SK-N-SH (cell line): ENCODE results near the gene STK40. TPM values are rescaled to one million over a fixed set of nuclear protein-coding genes. Genes with fewer than 3 reads are reported as not detected.

Experiments used
- CTCF ChIA-PET: fragments of 300-600, 350-600 bp; formaldehyde crosslinking; extraction: SDS; loops from one replicate; lab custom pipeline; 2021; lab: Yijun Ruan, JAX
- POLR2A ChIA-PET: fragments of 350-600 bp; sonication (Branson Sonifier 250); formaldehyde crosslinking; extraction: SDS; loops from one replicate; lab custom pipeline; 2020; ENCODE audit warnings: antibody characterized with exemption, inconsistent platforms; lab: Yijun Ruan, JAX
- DNase-seq: peaks from one replicate; pipeline ENCODE4 v3.0.0; 2012
- H2AFZ ChIP-seq: fragments of 200-600 bp; sonication (generic); 2 replicates; pipeline ENCODE4 v1.8.1; 2016; ENCODE audit warnings: antibody characterized with exemption, mild to moderate bottlenecking, low read depth
- H3F3A ChIP-seq: fragments of 200-600 bp; sonication (generic); replicated peaks from 2 replicates; pipeline ENCODE3; 2016; ENCODE audit warnings: antibody characterized with exemption, mild to moderate bottlenecking; ENCODE audit not compliant: insufficient read depth
- H3K27ac ChIP-seq, 2 experiments: fragments of 200-500 bp in 1 of 2; fragments of 200-600 bp in 1 of 2; sonication (Bioruptor generic) in 1 of 2; sonication (generic), shearing (Covaris generic) in 1 of 2; 2 replicates each; pipeline versions ENCODE4 v1.5.1 to v1.6.1; 2014 to 2016; ENCODE audit warnings: low read depth in 2 of 2, inconsistent platforms in 1 of 2, low read length in 1 of 2, mild to moderate bottlenecking in 1 of 2, mixed read lengths in 1 of 2
- H3K27me3 ChIP-seq: fragments of 200-600 bp; sonication (generic), shearing (Covaris generic); 2 replicates; pipeline ENCODE4 v1.6.1; 2016; ENCODE audit warnings: mixed run types; ENCODE audit not compliant: insufficient read depth
- H3K36me3 ChIP-seq, 2 experiments: fragments of 200-500 bp in 1 of 2; fragments of 200-600 bp in 1 of 2; sonication (Bioruptor generic) in 1 of 2; sonication (generic) in 1 of 2; replicated peaks in 1 of 2; 2 replicates each; pipeline versions ENCODE3 to v1.5.1; 2014 to 2016; ENCODE audit warnings: low read length in 1 of 2, mild to moderate bottlenecking in 1 of 2; ENCODE audit not compliant: insufficient read depth in 2 of 2, control insufficient read depth in 1 of 2
- H3K4me1 ChIP-seq, 2 experiments: fragments of 200-500 bp in 1 of 2; fragments of 200-600 bp in 1 of 2; sonication (Bioruptor generic) in 1 of 2; sonication (generic), shearing (Covaris generic) in 1 of 2; 2 replicates each; pipeline versions ENCODE4 v1.5.1 to v1.6.1; 2014 to 2016; ENCODE audit warnings: low read depth in 1 of 2, low read length in 1 of 2, mixed run types in 1 of 2; ENCODE audit not compliant: insufficient read depth in 2 of 2, control insufficient read depth in 1 of 2
- H3K4me2 ChIP-seq: fragments of 200-600 bp; sonication (generic), shearing (Covaris generic); 2 replicates; pipeline ENCODE4 v1.6.1; 2017; ENCODE audit warnings: mixed run types
- H3K4me3 ChIP-seq, 2 experiments: fragments of 200-500 bp in 1 of 2; fragments of 200-600 bp in 1 of 2; sonication (Bioruptor generic) in 1 of 2; sonication (generic), shearing (Covaris generic) in 1 of 2; 2 replicates each; pipeline versions ENCODE4 v1.5.1 to v1.8.1; 2014 to 2016; ENCODE audit warnings: low read depth in 2 of 2, inconsistent platforms in 1 of 2, low read length in 1 of 2, mild to moderate bottlenecking in 1 of 2, mixed read lengths in 1 of 2, moderate library complexity in 1 of 2
- H3K79me2 ChIP-seq: fragments of 200-600 bp; sonication (generic); 2 replicates; pipeline ENCODE4 v1.8.1; 2017; ENCODE audit warnings: mild to moderate bottlenecking; ENCODE audit not compliant: insufficient read depth
- H3K9ac ChIP-seq: fragments of 200-600 bp; sonication (generic); 2 replicates; pipeline ENCODE4 v1.6.1; 2017; ENCODE audit warnings: mixed run types
- H3K9me2 ChIP-seq: fragments of 200-600 bp; sonication (generic); 2 replicates; pipeline ENCODE4 v1.6.1; 2017; ENCODE audit warnings: mixed run types
- H3K9me3 ChIP-seq: fragments of 200-600 bp; sonication (generic); 2 replicates; pipeline ENCODE4 v1.6.1; 2017; ENCODE audit warnings: mixed run types, mild to moderate bottlenecking, moderate library complexity
- H4K20me1 ChIP-seq: fragments of 200-600 bp; sonication (generic); 2 replicates; pipeline ENCODE4 v1.6.1; 2017; ENCODE audit warnings: mild to moderate bottlenecking, mixed run types; ENCODE audit not compliant: insufficient read depth
- EP300 ChIP-seq, 2 experiments: IDR thresholded peaks; 2 replicates each; pipeline versions ENCODE4 v1.4.0 to v1.6.1; 2012; ENCODE audit warnings: borderline replicate concordance in 1 of 2, low read depth in 1 of 2, low read length in 1 of 2
- EZH2phosphoT487 ChIP-seq: fragments of 200-600 bp; sonication (generic); IDR thresholded peaks from 2 replicates; pipeline ENCODE4 v1.6.1; 2017; ENCODE audit warnings: low read depth, mixed run types, mild to moderate bottlenecking, antibody characterized with exemption, moderate library complexity, borderline replicate concordance
- FOXM1 ChIP-seq: IDR thresholded peaks from 2 replicates; pipeline ENCODE4 v1.4.0; 2012; ENCODE audit warnings: low read depth, mild to moderate bottlenecking
- GABPA ChIP-seq: IDR thresholded peaks from 2 replicates; pipeline ENCODE4 v1.4.0; 2012; ENCODE audit warnings: low read depth, mild to moderate bottlenecking
- IRF3 ChIP-seq: fragments of 150-350 bp; IDR thresholded peaks from 2 replicates; pipeline ENCODE4 v1.6.1; 2016; ENCODE audit warnings: mild to moderate bottlenecking, low read depth, low read length
- JUND ChIP-seq: IDR thresholded peaks from 2 replicates; pipeline ENCODE4 v1.4.0; 2012
- MAX ChIP-seq: IDR thresholded peaks from 2 replicates; pipeline ENCODE4 v1.4.0; 2012; ENCODE audit warnings: low read depth
- NFIC ChIP-seq: IDR thresholded peaks from 2 replicates; pipeline ENCODE4 v1.4.0; 2012; ENCODE audit warnings: borderline replicate concordance
- POLR2AphosphoS5 ChIP-seq: IDR thresholded peaks from 2 replicates; pipeline ENCODE4 v1.6.1; 2012; ENCODE audit warnings: low read depth, low read length
- REST ChIP-seq: IDR thresholded peaks from 2 replicates; pipeline ENCODE4 v1.6.1; 2012; ENCODE audit warnings: mild to moderate bottlenecking, low read depth, low read length, moderate library complexity
- RXRA ChIP-seq: IDR thresholded peaks from 2 replicates; pipeline ENCODE4 v1.4.0; 2012; ENCODE audit warnings: low read depth, mild to moderate bottlenecking, borderline replicate concordance
- SMC3 ChIP-seq: IDR thresholded peaks from 2 replicates; pipeline ENCODE4 v1.6.1; 2012; ENCODE audit warnings: low read depth, low read length, improper control_type of control experiment
- TCF12 ChIP-seq: IDR thresholded peaks from 2 replicates; pipeline ENCODE4 v1.4.0; 2012
- ZBTB33 ChIP-seq: IDR thresholded peaks from 2 replicates; pipeline ENCODE4 v1.4.0; 2012; ENCODE audit warnings: low read depth, borderline replicate concordance
- WGBS: methylation state at CpG from one replicate; pipeline ENCODE4 v1.1.6; 2017; ENCODE audit warnings: low lambda C conversion rate; 5-methylcytosine and 5-hydroxymethylcytosine counted together
- polyA plus RNA-seq, 3 experiments: library from polyadenylated mRNA; depleted of rRNA; stranded (reverse); fragments of >200 nt; gene quantifications; 2 replicates each; pipeline ENCODE4 v1.2.3, GENCODE V29; 2012

STK40 gene
- polyA plus RNA-seq, 1 of the 3 experiments (the other 2 are of a cell fraction), result 43.3 TPM

GRCh38 chr1:36330940-36331339 lies 54.8 kb downstream of the STK40 start:
- H3K36me3 ChIP-seq, result no peaks in the 10 kb centered on the region
- no peak overlapping the region for H3K4me2 ChIP-seq
- TF ChIP-seq IRF3 (no peak), RXRA (no peak), FOXM1 (no peak), EZH2phosphoT487 (no peak), JUND (no peak), POLR2AphosphoS5 (no peak), TCF12 (no peak), SMC3 (no peak), EP300 (IDR thresholded peaks at IDR 0.05; ENCODE audit: borderline replicate concordance in 1 of 2, low read depth in 1 of 2, low read length in 1 of 2) (no peak), ZBTB33 (no peak), NFIC (no peak), REST (no peak), MAX (no peak), GABPA (no peak)
- no peaks in the 10 kb centered on the region; a peak in 1 of 4 replicates for H3K4me1 ChIP-seq
- no peaks in the 10 kb centered on the region for H3F3A ChIP-seq
- no peak for DNase-seq
- H3K27ac ChIP-seq, result no peak overlapping the region
- no peak overlapping the region for H3K4me3 ChIP-seq
- no peak overlapping the region for H2AFZ ChIP-seq
- POLR2A ChIA-PET, result no interaction called here
- no peaks in the 10 kb centered on the region for H3K9me3 ChIP-seq
- no peak overlapping the region for H3K9ac ChIP-seq
- WGBS, result 96% methylated on average over 15 of the region's 15 CpGs
- no peaks in the 10 kb centered on the region for H3K27me3 ChIP-seq
- no peaks in the 10 kb centered on the region for H3K79me2 ChIP-seq
- CTCF ChIA-PET, result interaction anchor here (1.3 kb wide), 1 partner anchor 38 kb away, joined by 7 read pairs; no protein-coding TSS in a partner anchor
- no peaks in the 10 kb centered on the region for H4K20me1 ChIP-seq
- H3K9me2 ChIP-seq, result no peaks in the 10 kb centered on the region
